Measurements from ENCODE around the gene SLC35G2.

Gene SLC35G2

DNA sequence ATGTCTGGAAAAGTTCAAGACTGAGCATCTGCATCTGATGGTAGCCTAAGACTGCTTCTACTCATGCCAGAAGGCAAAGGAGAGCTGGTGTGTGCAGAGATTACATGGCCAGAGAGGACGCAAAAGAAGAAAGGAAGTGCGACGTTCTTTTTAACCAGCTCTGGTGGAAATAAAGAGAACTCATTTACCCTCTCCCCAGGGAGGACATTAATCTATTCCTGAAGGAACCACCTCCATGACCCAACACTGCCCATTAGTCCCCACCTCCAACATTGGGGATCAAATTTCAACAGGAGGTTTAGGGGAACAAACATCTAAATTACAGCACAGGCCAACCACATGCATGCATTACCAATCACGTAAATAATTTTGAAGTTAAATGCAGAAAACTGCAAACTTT is 41.6 kb downstream of the SLC35G2 start:
- H3K9me3 ChIP-seq (ENCODE audit: insufficient read depth, low read length): no peaks in the 10 kb centered on the region
- peak overlapping the region; percentile 95 for H2AFZ ChIP-seq (ENCODE audit: low read depth, low read length, severe bottlenecking)
- peaks cover 7% of the 10 kb centered on the region for H3F3A ChIP-seq (ENCODE audit: insufficient read depth)
- H4K20me1 ChIP-seq (ENCODE audit: low read depth, low read length): 0 out of 2 replicates have a peak, but pooled peaks cover 3% of the 10 kb centered on the region
- H3K36me3 ChIP-seq (ENCODE audit: low read length): peaks cover 20% of the 10 kb centered on the region
- peak overlapping the region; percentile 99 for H3K4me2 ChIP-seq (ENCODE audit: low read depth, low read length, poor library complexity, severe bottlenecking)
- peak overlapping the region; percentile 93 for H3K27ac ChIP-seq (ENCODE audit: low read depth, low read length)
- no peaks in the 10 kb centered on the region for H3K9me2 ChIP-seq (replicated peaks; ENCODE audit: insufficient read depth, low read length)
- no peaks in the 10 kb centered on the region for H3K27me3 ChIP-seq (ENCODE audit: low read length)
- peak overlapping the region; percentile 92 for H3K4me3 ChIP-seq (ENCODE audit: insufficient read depth, low read length, poor library complexity, severe bottlenecking)
- H3K9ac ChIP-seq (ENCODE audit: low read length): peak overlapping the region; percentile 93
- H3K79me2 ChIP-seq (ENCODE audit: insufficient read depth, low read length): peaks cover 90% of the 10 kb centered on the region
- TF ChIP-seq, protein P1, sequence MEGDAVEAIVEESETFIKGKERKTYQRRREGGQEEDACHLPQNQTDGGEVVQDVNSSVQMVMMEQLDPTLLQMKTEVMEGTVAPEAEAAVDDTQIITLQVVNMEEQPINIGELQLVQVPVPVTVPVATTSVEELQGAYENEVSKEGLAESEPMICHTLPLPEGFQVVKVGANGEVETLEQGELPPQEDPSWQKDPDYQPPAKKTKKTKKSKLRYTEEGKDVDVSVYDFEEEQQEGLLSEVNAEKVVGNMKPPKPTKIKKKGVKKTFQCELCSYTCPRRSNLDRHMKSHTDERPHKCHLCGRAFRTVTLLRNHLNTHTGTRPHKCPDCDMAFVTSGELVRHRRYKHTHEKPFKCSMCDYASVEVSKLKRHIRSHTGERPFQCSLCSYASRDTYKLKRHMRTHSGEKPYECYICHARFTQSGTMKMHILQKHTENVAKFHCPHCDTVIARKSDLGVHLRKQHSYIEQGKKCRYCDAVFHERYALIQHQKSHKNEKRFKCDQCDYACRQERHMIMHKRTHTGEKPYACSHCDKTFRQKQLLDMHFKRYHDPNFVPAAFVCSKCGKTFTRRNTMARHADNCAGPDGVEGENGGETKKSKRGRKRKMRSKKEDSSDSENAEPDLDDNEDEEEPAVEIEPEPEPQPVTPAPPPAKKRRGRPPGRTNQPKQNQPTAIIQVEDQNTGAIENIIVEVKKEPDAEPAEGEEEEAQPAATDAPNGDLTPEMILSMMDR (IDR thresholded peaks at IDR 0.05; ENCODE audit: insufficient read depth, low read length, poor library complexity, severe bottlenecking): no peak
- no peak for TF ChIP-seq EZH2phosphoT487 (conservative IDR thresholded peaks at IDR 0.05; ENCODE audit: low read length)

DNA sequence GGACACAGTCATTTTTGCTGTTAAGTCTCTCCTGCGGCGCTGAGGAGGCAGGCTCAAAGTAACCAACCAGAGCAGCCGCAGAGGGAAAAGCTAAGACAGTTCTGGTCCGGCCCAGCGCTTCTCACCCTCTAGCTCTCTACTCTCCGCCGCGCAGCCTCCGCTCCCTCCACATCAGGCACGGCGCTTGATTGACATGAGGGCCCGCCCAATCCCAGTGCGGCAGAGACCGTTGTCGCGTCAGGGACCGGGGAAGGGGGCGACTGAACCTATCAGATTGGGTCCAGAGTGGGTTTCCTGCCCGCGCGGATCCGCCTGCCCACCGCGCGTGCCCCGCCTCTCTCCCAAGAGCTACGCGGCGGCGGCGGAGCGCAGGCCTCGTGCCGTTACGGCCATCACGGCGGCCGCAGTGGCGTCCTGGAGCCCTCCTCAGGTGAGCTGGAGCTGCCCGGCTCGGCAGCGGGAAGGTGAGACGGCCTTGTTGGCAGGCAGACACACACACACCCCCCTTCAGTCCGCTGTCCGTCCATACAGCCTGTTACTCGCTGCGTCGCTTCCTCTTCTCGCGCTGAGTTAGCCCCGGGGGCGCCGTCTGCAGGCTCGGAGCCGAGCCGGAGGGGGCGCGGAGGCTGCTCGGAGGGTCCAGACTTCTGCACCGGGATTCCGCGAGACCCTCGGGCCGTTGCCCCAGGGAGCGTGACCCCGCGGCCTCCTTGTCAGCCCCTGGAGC is 43.1 kb downstream of the SLC35G2 start, which contains the start of gene NCK1:
TSS of gene NCK1 (plus strand) at position 319 of the 727 bp plus-strand sequence. CDS start 65,794 bp downstream, outside the sequence.
- Histone ChIP-seq H3K4me3 (ENCODE audit: insufficient read depth, low read length, poor library complexity, severe bottlenecking) (peak within 1 kb of the TSS; percentile 92), H3K9me2 (replicated peaks; ENCODE audit: insufficient read depth, low read length) (no peaks in the 10 kb centered on the region), H3K79me2 (ENCODE audit: insufficient read depth, low read length) (peaks cover 92% of the 10 kb centered on the region), H3K9me3 (ENCODE audit: insufficient read depth, low read length) (no peaks in the 10 kb centered on the region), H3K27me3 (ENCODE audit: low read length) (no peaks in the 10 kb centered on the region), H4K20me1 (ENCODE audit: low read depth, low read length) (0 out of 2 replicates have a peak, but pooled peaks cover 7% of the 10 kb centered on the region), H3F3A (ENCODE audit: insufficient read depth) (peaks cover 7% of the 10 kb centered on the region), H3K4me2 (ENCODE audit: low read depth, low read length, poor library complexity, severe bottlenecking) (peak within 1 kb of the TSS; percentile 99), H3K27ac (ENCODE audit: low read depth, low read length) (peak within 1 kb of the TSS; percentile 93), H3K36me3 (ENCODE audit: low read length) (peaks cover 12% of the 10 kb centered on the region), H3K9ac (ENCODE audit: low read length) (peak within 1 kb of the TSS; percentile 93), H2AFZ (ENCODE audit: low read depth, low read length, severe bottlenecking) (peak within 1 kb of the TSS; percentile 95)
- TF ChIP-seq EZH2phosphoT487 (conservative IDR thresholded peaks at IDR 0.05; ENCODE audit: low read length): no peak
- TF ChIP-seq, protein P1 (IDR thresholded peaks at IDR 0.05; ENCODE audit: insufficient read depth, low read length, poor library complexity, severe bottlenecking): peak; percentile 11

DNA sequence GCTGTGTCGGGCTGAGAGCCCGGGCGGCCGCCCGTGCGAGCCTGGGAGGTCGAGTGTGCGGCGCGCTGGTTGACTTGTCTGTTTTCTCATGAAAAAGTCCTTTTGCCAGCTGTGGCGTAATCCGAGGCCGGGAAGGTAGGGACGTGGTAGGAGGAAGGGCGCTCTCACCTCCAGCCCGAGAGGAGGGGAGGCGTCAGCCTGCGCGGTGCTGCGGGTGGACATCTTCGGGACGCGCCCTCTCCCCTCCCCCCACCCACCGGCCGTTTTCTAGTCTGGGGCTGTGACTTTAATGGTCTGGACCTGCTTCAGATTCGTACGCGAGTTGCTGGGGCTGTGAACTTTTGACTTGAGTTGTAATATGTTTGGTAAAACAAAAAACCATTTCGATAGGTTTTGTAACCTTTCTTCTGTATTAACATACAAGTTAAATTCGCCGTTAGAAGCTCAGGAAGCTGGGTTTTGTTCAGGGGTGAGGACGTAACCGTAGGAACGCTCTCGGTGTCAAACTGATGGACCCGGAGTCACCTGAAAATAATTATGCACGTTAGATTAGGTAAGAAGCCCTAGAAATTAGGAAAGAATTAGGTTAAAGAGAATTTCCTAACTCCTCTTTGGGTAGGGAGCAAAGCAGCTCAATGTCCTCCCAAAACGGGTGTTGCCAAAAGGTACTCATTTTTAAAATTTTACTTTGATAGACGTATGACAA is 43.8 kb downstream of the SLC35G2 start:
- Histone ChIP-seq H3K36me3 (ENCODE audit: low read length) (0 out of 2 replicates have a peak, but pooled peaks cover 7% of the 10 kb centered on the region), H3F3A (ENCODE audit: insufficient read depth) (peaks cover 7% of the 10 kb centered on the region), H3K9ac (ENCODE audit: low read length) (peak overlapping the region; percentile 93), H3K4me3 (ENCODE audit: insufficient read depth, low read length, poor library complexity, severe bottlenecking) (peak overlapping the region; percentile 81), H2AFZ (ENCODE audit: low read depth, low read length, severe bottlenecking) (peak overlapping the region; percentile 23), H4K20me1 (ENCODE audit: low read depth, low read length) (0 out of 2 replicates have a peak, but pooled peaks cover 7% of the 10 kb centered on the region), H3K27ac (ENCODE audit: low read depth, low read length) (peak overlapping the region; percentile 93), H3K9me2 (replicated peaks; ENCODE audit: insufficient read depth, low read length) (no peaks in the 10 kb centered on the region), H3K79me2 (ENCODE audit: insufficient read depth, low read length) (peaks cover 95% of the 10 kb centered on the region), H3K27me3 (ENCODE audit: low read length) (no peaks in the 10 kb centered on the region), H3K9me3 (ENCODE audit: insufficient read depth, low read length) (no peaks in the 10 kb centered on the region), H3K4me2 (ENCODE audit: low read depth, low read length, poor library complexity, severe bottlenecking) (peak overlapping the region; percentile 99)
- no peak for TF ChIP-seq EZH2phosphoT487 (conservative IDR thresholded peaks at IDR 0.05; ENCODE audit: low read length)
- TF ChIP-seq, protein P1 (IDR thresholded peaks at IDR 0.05; ENCODE audit: insufficient read depth, low read length, poor library complexity, severe bottlenecking): no peak

All from SU-DHL-6 (cell line).